ENCODE results near the gene SSH2.
"Not testable (repeated sequence)": the region's sequence is repeated elsewhere in the genome, so short reads cannot be mapped to it uniquely, and the experiment has no call there.

DNA sequence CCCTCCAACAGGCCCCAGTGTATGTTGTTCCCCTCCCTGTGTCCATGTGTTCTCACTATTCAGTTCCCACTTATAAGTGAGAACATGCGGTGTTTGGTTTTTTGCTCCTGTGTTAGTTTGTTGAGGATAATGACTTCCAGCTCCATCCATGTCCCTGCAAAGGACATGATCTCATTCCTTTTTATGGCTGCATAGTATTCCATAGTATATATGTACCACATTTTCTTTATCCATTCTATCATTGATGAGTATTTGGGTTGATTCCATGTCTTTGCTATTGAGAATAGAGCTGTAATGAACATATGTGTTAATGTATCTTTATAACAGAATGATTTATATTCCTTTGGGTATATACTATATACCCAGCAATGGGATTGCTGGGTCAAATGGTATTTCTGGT lies 27.5 kb upstream of the SSH2 start:
- TF ChIP-seq TCF7L2 (IDR thresholded peaks at IDR 0.05; ENCODE audit: low read depth, low read length); ZNF549 (CRISPR knock-in tag; IDR thresholded peaks at IDR 0.05); ZNF383 (CRISPR knock-in tag; IDR thresholded peaks at IDR 0.05; ENCODE audit: borderline replicate concordance); GABPB1 (CRISPR knock-in tag; IDR thresholded peaks at IDR 0.05); HIVEP1 (CRISPR knock-in tag; IDR thresholded peaks at IDR 0.05); TEAD3 (CRISPR knock-in tag; optimal IDR thresholded peaks at IDR 0.05; ENCODE audit: borderline replicate concordance); ZNF460 (CRISPR knock-in tag; IDR thresholded peaks at IDR 0.05; ENCODE audit: borderline replicate concordance); ASH2L (IDR thresholded peaks at IDR 0.05; ENCODE audit: insufficient read length, low read depth, low read length); ERF (CRISPR knock-in tag; IDR thresholded peaks at IDR 0.05); CEBPB (IDR thresholded peaks at IDR 0.05; ENCODE audit: borderline replicate concordance, low read depth, low read length); NFKBIZ (CRISPR knock-in tag; IDR thresholded peaks at IDR 0.05); RFX1 (IDR thresholded peaks at IDR 0.05): not testable (repeated sequence)
- TF ChIP-seq, protein P1, sequence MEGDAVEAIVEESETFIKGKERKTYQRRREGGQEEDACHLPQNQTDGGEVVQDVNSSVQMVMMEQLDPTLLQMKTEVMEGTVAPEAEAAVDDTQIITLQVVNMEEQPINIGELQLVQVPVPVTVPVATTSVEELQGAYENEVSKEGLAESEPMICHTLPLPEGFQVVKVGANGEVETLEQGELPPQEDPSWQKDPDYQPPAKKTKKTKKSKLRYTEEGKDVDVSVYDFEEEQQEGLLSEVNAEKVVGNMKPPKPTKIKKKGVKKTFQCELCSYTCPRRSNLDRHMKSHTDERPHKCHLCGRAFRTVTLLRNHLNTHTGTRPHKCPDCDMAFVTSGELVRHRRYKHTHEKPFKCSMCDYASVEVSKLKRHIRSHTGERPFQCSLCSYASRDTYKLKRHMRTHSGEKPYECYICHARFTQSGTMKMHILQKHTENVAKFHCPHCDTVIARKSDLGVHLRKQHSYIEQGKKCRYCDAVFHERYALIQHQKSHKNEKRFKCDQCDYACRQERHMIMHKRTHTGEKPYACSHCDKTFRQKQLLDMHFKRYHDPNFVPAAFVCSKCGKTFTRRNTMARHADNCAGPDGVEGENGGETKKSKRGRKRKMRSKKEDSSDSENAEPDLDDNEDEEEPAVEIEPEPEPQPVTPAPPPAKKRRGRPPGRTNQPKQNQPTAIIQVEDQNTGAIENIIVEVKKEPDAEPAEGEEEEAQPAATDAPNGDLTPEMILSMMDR (CRISPR knock-in tag; IDR thresholded peaks at IDR 0.05) = not testable (repeated sequence)

All from HepG2 (cell line).